Measurements from ENCODE around the gene MDC1. TPM values are rescaled to one million over a fixed set of nuclear protein-coding genes. Genes with fewer than 3 reads are reported as not detected.
A peak's percentile ranks its signal among the peaks of the same experiment; 100 is the strongest.

The MDC1 gene
- polyA plus RNA-seq, 1 donor (not counting 4 experiments of a cell fraction or from before 2014, with no cell fraction given): 6.9 TPM

- FAIRE-seq (peak; percentile 48), DNase-seq (ENCODE audit: low read depth, low spot score) (no peak)
Measured at GRCh38 chr6:30690403-30691207, 26.5 kb downstream of the MDC1 start, which contains the start of gene NRM. Gene NRM, minus strand, starts transcription at chr6:30690984. Its CDS starts 10 bp downstream, at chr6:30690974.

GRCh38 chr6:30689985-30690384, 27.1 kb downstream of the MDC1 start:
- peak overlapping the region; percentile 72 for H3K27ac ChIP-seq (ENCODE audit: control insufficient read depth, insufficient read depth, low read length)
- DNase-seq (ENCODE audit: low read depth, low spot score): no peak
- peak overlapping the region; percentile 85 for H3K9ac ChIP-seq (ENCODE audit: control insufficient read depth, extremely low read depth, insufficient read depth, low read length)
- dilution Hi-C loops (cut with MboI; ENCODE audit: extremely low pct_ligation_motif_present, low sequenced_read_pairs): no loop called here
- TF ChIP-seq CTCF (optimal IDR thresholded peaks at IDR 0.05 in 1 of 3, IDR thresholded peaks at IDR 0.05 in 1 of 3, conservative IDR thresholded peaks at IDR 0.05 in 1 of 3; ENCODE audit: extremely low read depth in 1 of 3, insufficient read depth in 2 of 3, low read length in 3 of 3) (no peak), EZH2 (IDR thresholded peaks at IDR 0.05; ENCODE audit: low read length) (no peak)
- FAIRE-seq: no peak
- H3K36me3 ChIP-seq (ENCODE audit: control insufficient read depth in 2 of 2, extremely low read depth in 1 of 2, insufficient read depth in 2 of 2, low read length in 2 of 2): peaks cover 0 to 7% of the 10 kb centered on the region in 2 experiments
- H3K27me3 ChIP-seq (ENCODE audit: control insufficient read depth, extremely low read depth, insufficient read depth, low read length): no peaks in the 10 kb centered on the region
- no peaks in the 10 kb centered on the region for H4K20me1 ChIP-seq (ENCODE audit: control insufficient read depth, extremely low read depth, insufficient read depth, low read length)
- no peaks in the 10 kb centered on the region for H3K9me3 ChIP-seq (ENCODE audit: control insufficient read depth, low read depth, low read length)
- peaks cover 36% of the 10 kb centered on the region for H3K4me1 ChIP-seq (ENCODE audit: control insufficient read depth, extremely low read depth, insufficient read depth, low read length)
- peak overlapping the region; percentile 45 to 93 (median 91) for H3K4me3 ChIP-seq (ENCODE audit: control insufficient read depth in 2 of 3, extremely low read depth in 1 of 3, insufficient read depth in 2 of 3, low read depth in 1 of 3, low read length in 3 of 3)
- no peaks in the 10 kb centered on the region for H3K9me1 ChIP-seq (ENCODE audit: control insufficient read depth, extremely low read depth, insufficient read depth, low read length)
- peak overlapping the region; percentile 98 for H3K4me2 ChIP-seq (ENCODE audit: control insufficient read depth, extremely low read depth, insufficient read depth, low read depth, low read length)
- H3K79me2 ChIP-seq (ENCODE audit: control insufficient read depth, insufficient read depth, low read length): peaks cover 42% of the 10 kb centered on the region
- H2AFZ ChIP-seq (ENCODE audit: control insufficient read depth, low read length): no peak overlapping the region

More at GRCh38 chr6:30690403-30691207, 26.5 kb downstream of the MDC1 start, which contains the start of gene NRM:
- no peaks in the 10 kb centered on the region for H3K9me1 ChIP-seq (ENCODE audit: control insufficient read depth, extremely low read depth, insufficient read depth, low read length)
- peaks cover 36% of the 10 kb centered on the region for H3K79me2 ChIP-seq (ENCODE audit: control insufficient read depth, insufficient read depth, low read length)
- peak within 1 kb of the TSS; percentile 72 for H3K27ac ChIP-seq (ENCODE audit: control insufficient read depth, insufficient read depth, low read length)
- H3K9me3 ChIP-seq (ENCODE audit: control insufficient read depth, low read depth, low read length): no peaks in the 10 kb centered on the region
- H3K36me3 ChIP-seq (ENCODE audit: control insufficient read depth in 2 of 2, extremely low read depth in 1 of 2, insufficient read depth in 2 of 2, low read length in 2 of 2): peaks cover 0 to 5% of the 10 kb centered on the region in 2 experiments
- peak within 1 kb of the TSS; percentile 85 for H3K9ac ChIP-seq (ENCODE audit: control insufficient read depth, extremely low read depth, insufficient read depth, low read length)
- TF ChIP-seq CTCF (optimal IDR thresholded peaks at IDR 0.05 in 1 of 3, IDR thresholded peaks at IDR 0.05 in 1 of 3, conservative IDR thresholded peaks at IDR 0.05 in 1 of 3; ENCODE audit: extremely low read depth in 1 of 3, insufficient read depth in 2 of 3, low read length in 3 of 3) (no peak), EZH2 (IDR thresholded peaks at IDR 0.05; ENCODE audit: low read length) (no peak)
- H3K4me3 ChIP-seq (ENCODE audit: control insufficient read depth in 2 of 3, extremely low read depth in 1 of 3, insufficient read depth in 2 of 3, low read depth in 1 of 3, low read length in 3 of 3): peak within 1 kb of the TSS; percentile 45 to 93 (median 91)
- H3K4me1 ChIP-seq (ENCODE audit: control insufficient read depth, extremely low read depth, insufficient read depth, low read length): peaks cover 40% of the 10 kb centered on the region
- no peaks in the 10 kb centered on the region for H4K20me1 ChIP-seq (ENCODE audit: control insufficient read depth, extremely low read depth, insufficient read depth, low read length)
- dilution Hi-C loops (cut with MboI; ENCODE audit: extremely low pct_ligation_motif_present, low sequenced_read_pairs): no loop called here
- no peaks in the 10 kb centered on the region for H3K27me3 ChIP-seq (ENCODE audit: control insufficient read depth, extremely low read depth, insufficient read depth, low read length)
- H2AFZ ChIP-seq (ENCODE audit: control insufficient read depth, low read length): peak within 1 kb of the TSS; percentile 100
- H3K4me2 ChIP-seq (ENCODE audit: control insufficient read depth, extremely low read depth, insufficient read depth, low read depth, low read length): peak within 1 kb of the TSS; percentile 98

Measured in keratinocyte (primary cell).